GM10847 (cell line): ENCODE measurements around the gene RRAS2.

Experiments
- POLR2A ChIP-seq: IDR thresholded peaks from 2 replicates; pipeline ENCODE4 v1.6.1; 2011; ENCODE audit not compliant: insufficient read length; ENCODE audit errors: extremely low read depth

Gene RRAS2

GRCh38 chr11:14234446-14234845, 124.5 kb downstream of the RRAS2 start:
- no peak for TF ChIP-seq POLR2A

GRCh38 chr11:14232652-14233051, 126.3 kb downstream of the RRAS2 start:
- no peak for TF ChIP-seq POLR2A

GRCh38 chr11:14230407-14230806, 128.6 kb downstream of the RRAS2 start:
- TF ChIP-seq POLR2A: no peak

GRCh38 chr11:14229472-14229871, 129.5 kb downstream of the RRAS2 start:
- no peak for TF ChIP-seq POLR2A

- TF ChIP-seq POLR2A: no peak
These were observed 130.6 kb downstream of the RRAS2 start for GRCh38 chr11:14228356-14228755.
